ENCODE measurements around the gene ZNHIT1.

- no peak for TF ChIP-seq CTCF (IDR thresholded peaks at IDR 0.05)
- TF ChIP-seq POLR2A (IDR thresholded peaks at IDR 0.05) = no peak
Observed at GRCh38 chr7:101172854-101173751, 44.9 kb upstream of the ZNHIT1 start.
